Heart left ventricle (tissue), 13 donors: Measurements from ENCODE around the gene XYLT1.

Source experiments
- POLR2A ChIP-seq, 2 donors: fragments of 450-650 bp; IDR thresholded peaks; one replicate each; pipeline ENCODE4 v1.6.1; 2017; ENCODE audit warnings: antibody characterized with exemption in 2 of 2, mild to moderate bottlenecking in 2 of 2, moderate library complexity in 2 of 2
- TF ChIP-seq, protein P1 (sequence below), 12 donors: fragments of 200-600 bp; sonication (generic) in 4 of 12; IDR thresholded peaks; one replicate each; pipeline versions ENCODE4 v1.5.0 to v1.8.0; 2018 to 2022; ENCODE audit warnings: antibody characterized with exemption in 12 of 12, mild to moderate bottlenecking in 5 of 12
- donor health status: ischemic (EF 13 %, LVEDD 7.1; RV severe dilation, severe dysfunction).
- donor health status: DM: no; HTN: yes; CAD: no.
- donor health status: DM: no; HTN: no; CAD: no.
- donor health status: ischemic (EF 25% LVEDD 6.9; RV normal size, moderate dysfunction).
- donor health status: ischemic (EF 25% LVEDD 5.7; RV mildly dilated, moderate dysfunction).
- donor health status: ischemic (EF 35%, LVEDD 5.7; RV mildly dilated, moderate dysfunction).
- donor health status: nonischemic (EF 11% LVEDD 7.7; RV severe dilation, severe dysfunction).
- donor health status: DM: yes; HTN: yes; CAD: no.
- donor health status: PGD.
- donor health status: ischemic (EF 29% LVEDD 5.4; RV normal size, mild dysfunction).
- donor health status: nonischemic (EF 23%, LVEDD 6.1; RV moderate dilation, normal function).

DNA sequence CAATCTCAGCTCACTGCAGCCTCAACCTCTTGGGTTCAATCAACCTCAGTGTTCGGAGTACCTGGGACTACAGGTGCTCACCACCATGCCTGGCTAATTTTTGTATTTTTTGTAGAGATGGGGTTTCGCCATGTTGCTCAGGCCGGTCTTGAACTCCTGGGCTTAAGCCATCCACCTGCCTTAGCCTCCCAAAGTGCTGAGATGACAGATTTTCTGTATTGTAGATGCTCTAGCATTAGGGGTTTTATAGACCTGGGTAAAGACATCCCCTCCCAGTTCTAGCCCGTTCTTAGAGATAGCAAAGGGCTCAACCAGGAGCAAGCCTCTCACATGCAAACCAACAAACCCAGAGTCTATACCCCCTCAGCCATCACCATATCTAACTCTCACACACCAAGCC, 57.3 kb downstream of the XYLT1 start:
- TF ChIP-seq, protein P1, sequence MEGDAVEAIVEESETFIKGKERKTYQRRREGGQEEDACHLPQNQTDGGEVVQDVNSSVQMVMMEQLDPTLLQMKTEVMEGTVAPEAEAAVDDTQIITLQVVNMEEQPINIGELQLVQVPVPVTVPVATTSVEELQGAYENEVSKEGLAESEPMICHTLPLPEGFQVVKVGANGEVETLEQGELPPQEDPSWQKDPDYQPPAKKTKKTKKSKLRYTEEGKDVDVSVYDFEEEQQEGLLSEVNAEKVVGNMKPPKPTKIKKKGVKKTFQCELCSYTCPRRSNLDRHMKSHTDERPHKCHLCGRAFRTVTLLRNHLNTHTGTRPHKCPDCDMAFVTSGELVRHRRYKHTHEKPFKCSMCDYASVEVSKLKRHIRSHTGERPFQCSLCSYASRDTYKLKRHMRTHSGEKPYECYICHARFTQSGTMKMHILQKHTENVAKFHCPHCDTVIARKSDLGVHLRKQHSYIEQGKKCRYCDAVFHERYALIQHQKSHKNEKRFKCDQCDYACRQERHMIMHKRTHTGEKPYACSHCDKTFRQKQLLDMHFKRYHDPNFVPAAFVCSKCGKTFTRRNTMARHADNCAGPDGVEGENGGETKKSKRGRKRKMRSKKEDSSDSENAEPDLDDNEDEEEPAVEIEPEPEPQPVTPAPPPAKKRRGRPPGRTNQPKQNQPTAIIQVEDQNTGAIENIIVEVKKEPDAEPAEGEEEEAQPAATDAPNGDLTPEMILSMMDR (IDR thresholded peaks at IDR 0.05), result no peak
- no peak for TF ChIP-seq POLR2A (IDR thresholded peaks at IDR 0.05)
